H9 (cell line): Measurements from ENCODE around the gene TACO1. TPM values are rescaled to one million over a fixed set of nuclear protein-coding genes. Genes with fewer than 3 reads are reported as not detected.

ENCODE experiments used
- DNase-seq: peaks from one replicate; pipeline ENCODE4 v3.0.0-alpha.2; 2017
- H2AFZ ChIP-seq: one replicate; pipeline ENCODE4 v1.6.1; 2013; ENCODE audit warnings: mild to moderate bottlenecking, low read length, control low read depth, moderate library complexity
- H2AK5ac ChIP-seq: 2 replicates; pipeline ENCODE4 v1.6.1; 2013; ENCODE audit warnings: low read length, control low read depth, mixed read lengths; ENCODE audit not compliant: insufficient read length
- H2BK120ac ChIP-seq: one replicate; pipeline ENCODE4 v1.6.1; 2013; ENCODE audit warnings: low read depth, mild to moderate bottlenecking, low read length, control low read depth, inconsistent platforms; ENCODE audit not compliant: poor library complexity, severe bottlenecking
- H2BK12ac ChIP-seq: 2 replicates; pipeline ENCODE4 v1.6.1; 2013; ENCODE audit warnings: low read length, control low read depth, mixed read lengths, low read depth; ENCODE audit not compliant: insufficient read length
- H2BK15ac ChIP-seq: 2 replicates; pipeline ENCODE4 v1.6.1; 2013; ENCODE audit warnings: low read depth, low read length, control low read depth
- H2BK20ac ChIP-seq: one replicate; pipeline ENCODE4 v1.6.1; 2013; ENCODE audit warnings: low read depth, mild to moderate bottlenecking, low read length, control low read depth, inconsistent platforms; ENCODE audit not compliant: poor library complexity, severe bottlenecking
- H2BK5ac ChIP-seq: 2 replicates; pipeline ENCODE4 v1.6.1; 2013; ENCODE audit warnings: low read length, control low read depth, mixed read lengths; ENCODE audit not compliant: insufficient read length
- H3K14ac ChIP-seq: 2 replicates; pipeline ENCODE4 v1.6.1; 2013; ENCODE audit warnings: low read length, control low read depth; ENCODE audit not compliant: insufficient read depth
- H3K18ac ChIP-seq: 2 replicates; pipeline ENCODE4 v1.6.1; 2013; ENCODE audit warnings: low read depth, mild to moderate bottlenecking, mixed read lengths, low read length, control low read depth; ENCODE audit not compliant: insufficient read length
- H3K23ac ChIP-seq: 2 replicates; pipeline ENCODE4 v1.6.1; 2013; ENCODE audit warnings: low read length, control low read depth, mixed read lengths, low read depth; ENCODE audit not compliant: insufficient read length
- H3K23me2 ChIP-seq: 2 replicates; pipeline ENCODE4 v1.6.1; 2013; ENCODE audit warnings: low read depth, mild to moderate bottlenecking, mixed read lengths, low read length, control low read depth; ENCODE audit not compliant: insufficient read length, poor library complexity, severe bottlenecking
- H3K27ac ChIP-seq: 2 replicates; pipeline ENCODE4 v1.5.1; 2013; ENCODE audit warnings: low read length, control low read depth, mixed read lengths, low read depth; ENCODE audit not compliant: insufficient read length
- H3K27me3 ChIP-seq: 2 replicates; pipeline ENCODE4 v1.6.1; 2013; ENCODE audit warnings: low read length, control low read depth, inconsistent platforms; ENCODE audit not compliant: insufficient read depth
- H3K4ac ChIP-seq: 2 replicates; pipeline ENCODE4 v1.6.1; 2013; ENCODE audit warnings: low read depth, mild to moderate bottlenecking, control low read depth, inconsistent platforms, low read length, moderate library complexity
- H3K4me1 ChIP-seq: 2 replicates; pipeline ENCODE4 v1.6.1; 2013; ENCODE audit warnings: low read length, control low read depth, inconsistent platforms; ENCODE audit not compliant: insufficient read depth
- H3K4me2 ChIP-seq: 2 replicates; pipeline ENCODE4 v1.6.1; 2013; ENCODE audit warnings: low read length, control low read depth, mixed read lengths; ENCODE audit not compliant: insufficient read length, insufficient read depth
- H3K56ac ChIP-seq: 2 replicates; pipeline ENCODE4 v1.6.1; 2013; ENCODE audit warnings: low read depth, mild to moderate bottlenecking, mixed read lengths, low read length, control low read depth; ENCODE audit not compliant: insufficient read length
- H3K79me1 ChIP-seq: 2 replicates; pipeline ENCODE4 v1.6.1; 2013; ENCODE audit warnings: low read depth, mild to moderate bottlenecking, moderate library complexity, low read length, control low read depth, inconsistent platforms; ENCODE audit not compliant: insufficient read depth, poor library complexity, severe bottlenecking
- H3K79me2 ChIP-seq: 2 replicates; pipeline ENCODE4 v1.6.1; 2013; ENCODE audit warnings: low read length, control low read depth, inconsistent platforms; ENCODE audit not compliant: insufficient read depth
- H3K9ac ChIP-seq: 2 replicates; pipeline ENCODE4 v1.6.1; 2013; ENCODE audit warnings: low read length, control low read depth, mixed read lengths; ENCODE audit not compliant: insufficient read length; ENCODE audit errors: extremely low read depth
- H3K9me3 ChIP-seq: one replicate; pipeline ENCODE4 v1.6.1; 2013; ENCODE audit warnings: low read depth, low read length, inconsistent platforms; ENCODE audit not compliant: control insufficient read depth
- H3T11ph ChIP-seq: one replicate; pipeline ENCODE4 v1.6.1; 2013; ENCODE audit warnings: mild to moderate bottlenecking, low read length, control low read depth, inconsistent platforms
- H4K20me1 ChIP-seq: one replicate; pipeline ENCODE4 v1.6.1; 2013; ENCODE audit not compliant: control insufficient read depth, insufficient read length, insufficient read depth
- H4K5ac ChIP-seq: 2 replicates; pipeline ENCODE4 v1.6.1; 2013; ENCODE audit warnings: low read depth, mild to moderate bottlenecking, mixed read lengths, low read length, control low read depth; ENCODE audit not compliant: insufficient read length
- H4K8ac ChIP-seq: replicated peaks from 2 replicates; pipeline ENCODE4 v1.6.1; 2013; ENCODE audit warnings: low read length, control low read depth, mixed read lengths, low read depth; ENCODE audit not compliant: insufficient read length
- H4K91ac ChIP-seq: 2 replicates; pipeline ENCODE4 v1.6.1; 2013; ENCODE audit warnings: low read depth, mild to moderate bottlenecking, moderate library complexity, mixed read lengths, low read length, control low read depth; ENCODE audit not compliant: insufficient read length
- H3K27ac Mint-ChIP-seq, 3 experiments: 2 replicates in 2 of 3; 3 replicates in 1 of 3; pipeline ENCODE4 v1.8.0; 2020 to 2021; ENCODE audit warnings: mixed read lengths in 3 of 3, mild to moderate bottlenecking in 1 of 3, moderate library complexity in 1 of 3
- H3K27me3 Mint-ChIP-seq: 2 replicates; pipeline ENCODE4 v1.8.0; 2021; ENCODE audit warnings: low read depth, mild to moderate bottlenecking, moderate library complexity, mixed read lengths
- H3K36me3 Mint-ChIP-seq, 3 experiments: 2 replicates in 2 of 3; 3 replicates in 1 of 3; pipeline ENCODE4 v1.8.0; 2020 to 2021; ENCODE audit warnings: low read depth in 3 of 3, mixed read lengths in 3 of 3; ENCODE audit not compliant: insufficient read depth in 1 of 3
- H3K4me1 Mint-ChIP-seq, 2 experiments: 2 replicates each; pipeline ENCODE4 v1.8.0; 2020; ENCODE audit warnings: mixed read lengths in 2 of 2
- H3K4me3 Mint-ChIP-seq, 2 experiments: 2 replicates in 1 of 2; 3 replicates in 1 of 2; pipeline ENCODE4 v1.8.0; 2020 to 2021; ENCODE audit warnings: mild to moderate bottlenecking in 2 of 2, mixed read lengths in 2 of 2, moderate library complexity in 1 of 2
- H3K9me3 Mint-ChIP-seq, 2 experiments: 2 replicates in 1 of 2; 3 replicates in 1 of 2; pipeline ENCODE4 v1.8.0; 2020; ENCODE audit warnings: mild to moderate bottlenecking in 2 of 2, mixed read lengths in 2 of 2, moderate library complexity in 1 of 2
- WGBS: extraction: QIAGEN DNeasy Blood & Tissue Kit; methylation state at CpG from one replicate; pipeline ENCODE4 v1.1.7; 2013; ENCODE audit warnings: missing lambda C conversion rate, low lambda C conversion rate, mixed read lengths; ENCODE audit not compliant: insufficient read length; ENCODE audit errors: extremely low coverage; 5-methylcytosine and 5-hydroxymethylcytosine counted together
- total RNA-seq: library from RNA; stranded (reverse); gene quantifications from 2 replicates; pipeline ENCODE4 v1.2.1, GENCODE V29; 2021
- TF ChIP-seq, protein P1 (sequence below): fragments of 200-600 bp; sonication (generic); conservative IDR thresholded peaks from 3 replicates; pipeline ENCODE4 v1.8.0; 2021; ENCODE audit warnings: antibody characterized with exemption, mild to moderate bottlenecking

TACO1 gene
- total RNA-seq, 1 experiment from 2014 or later = 30.2 TPM

DNA sequence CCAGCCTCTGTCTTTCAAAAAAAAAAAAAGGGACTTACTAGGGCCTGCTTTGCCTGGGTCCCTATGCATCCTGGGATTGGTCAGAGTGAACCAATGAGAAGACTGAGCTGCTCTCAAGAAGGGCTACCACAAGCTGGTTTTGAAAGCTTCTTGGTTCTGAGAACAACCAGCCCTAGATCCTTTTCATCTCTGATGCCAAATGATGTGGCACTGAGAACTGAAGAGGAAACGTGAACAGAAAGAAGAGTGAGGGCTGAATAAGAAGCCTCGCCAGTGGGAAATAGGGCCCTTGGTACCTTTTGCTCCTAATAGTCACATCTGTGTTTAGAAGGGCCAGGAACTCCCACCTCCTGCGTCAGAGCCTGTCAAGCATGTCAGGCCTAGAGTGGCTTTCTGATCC is 10.7 kb downstream of the TACO1 start:
- Histone ChIP-seq H3K56ac (no peak overlapping the region), H3K79me2 (no peaks in the 10 kb centered on the region), H2BK120ac (no peak overlapping the region), H4K5ac (no peak overlapping the region), H3K4ac (no peak overlapping the region), H3K23ac (no peak overlapping the region), H4K91ac (no peak overlapping the region), H2AFZ (no peak overlapping the region), H4K20me1 (no peaks in the 10 kb centered on the region), H2BK15ac (no peak overlapping the region), H3K9me3 (no peaks in the 10 kb centered on the region), H3K23me2 (no peaks in the 10 kb centered on the region), H3K4me1 (no peaks in the 10 kb centered on the region), H2BK5ac (no peak overlapping the region), H3K4me2 (no peak overlapping the region), H3K18ac (no peak overlapping the region), H2AK5ac (no peak overlapping the region), H3K27ac (no peak overlapping the region), H3K27me3 (no peaks in the 10 kb centered on the region), H3K79me1 (no peaks in the 10 kb centered on the region), H2BK12ac (no peak overlapping the region), H4K8ac (no peak overlapping the region), H3K9ac (no peak overlapping the region), H3K14ac (no peak overlapping the region), H2BK20ac (no peak overlapping the region), H3T11ph (no peak overlapping the region)
- Mint-ChIP-seq H3K27me3 (no peaks in the 10 kb centered on the region), H3K36me3 (peaks cover 8 to 39% (median 25%) of the 10 kb centered on the region in 3 experiments; a peak in 6 of 7 replicates), H3K27ac (0 out of 7 replicates have a peak overlapping the region, but pooled peaks of 1 of the 3 experiments have one; percentile 20), H3K4me1 (no peaks in the 10 kb centered on the region), H3K4me3 (no peak overlapping the region), H3K9me3 (no peaks in the 10 kb centered on the region)
- DNase-seq = no peak
- TF ChIP-seq, protein P1, sequence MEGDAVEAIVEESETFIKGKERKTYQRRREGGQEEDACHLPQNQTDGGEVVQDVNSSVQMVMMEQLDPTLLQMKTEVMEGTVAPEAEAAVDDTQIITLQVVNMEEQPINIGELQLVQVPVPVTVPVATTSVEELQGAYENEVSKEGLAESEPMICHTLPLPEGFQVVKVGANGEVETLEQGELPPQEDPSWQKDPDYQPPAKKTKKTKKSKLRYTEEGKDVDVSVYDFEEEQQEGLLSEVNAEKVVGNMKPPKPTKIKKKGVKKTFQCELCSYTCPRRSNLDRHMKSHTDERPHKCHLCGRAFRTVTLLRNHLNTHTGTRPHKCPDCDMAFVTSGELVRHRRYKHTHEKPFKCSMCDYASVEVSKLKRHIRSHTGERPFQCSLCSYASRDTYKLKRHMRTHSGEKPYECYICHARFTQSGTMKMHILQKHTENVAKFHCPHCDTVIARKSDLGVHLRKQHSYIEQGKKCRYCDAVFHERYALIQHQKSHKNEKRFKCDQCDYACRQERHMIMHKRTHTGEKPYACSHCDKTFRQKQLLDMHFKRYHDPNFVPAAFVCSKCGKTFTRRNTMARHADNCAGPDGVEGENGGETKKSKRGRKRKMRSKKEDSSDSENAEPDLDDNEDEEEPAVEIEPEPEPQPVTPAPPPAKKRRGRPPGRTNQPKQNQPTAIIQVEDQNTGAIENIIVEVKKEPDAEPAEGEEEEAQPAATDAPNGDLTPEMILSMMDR = no peak
- no CpG with 5 or more reads among the region's 3 CpGs for WGBS
